Pons (tissue), 1 donor: ENCODE results near the gene SPTBN1.

Experiments
- DNase-seq: peaks from one replicate; pipeline ENCODE4 v3.0.0-alpha.2; 2016; ENCODE audit warnings: low spot score

The SPTBN1 gene

GRCh38 chr2:54455563-54456361 is at the start of gene SPTBN1:
SPTBN1 (plus strand) TSS chr2:54456327; CDS start chr2:54526419, 70,092 bp downstream.
- DNase-seq = peak; percentile 84

GRCh38 chr2:54407693-54408092 is 48.4 kb upstream of the SPTBN1 start:
- DNase-seq = no peak

GRCh38 chr2:54408288-54408687 is 47.8 kb upstream of the SPTBN1 start:
- no peak for DNase-seq

GRCh38 chr2:54409752-54410151 is 46.4 kb upstream of the SPTBN1 start:
- peak; percentile 91 for DNase-seq

GRCh38 chr2:54411801-54412354 is 44.2 kb upstream of the SPTBN1 start:
- no peak for DNase-seq

GRCh38 chr2:54416166-54416813 is 39.8 kb upstream of the SPTBN1 start:
- DNase-seq = no peak

GRCh38 chr2:54416938-54417337 is 39.2 kb upstream of the SPTBN1 start:
- no peak for DNase-seq

- no peak for DNase-seq
Measured at GRCh38 chr2:54417577-54417976, 38.5 kb upstream of the SPTBN1 start.

- no peak for DNase-seq
Measured at GRCh38 chr2:54419388-54419787, 36.7 kb upstream of the SPTBN1 start.

GRCh38 chr2:54419855-54420523 is 36.1 kb upstream of the SPTBN1 start:
- no peak for DNase-seq

- DNase-seq = no peak
Measured at GRCh38 chr2:54420524-54421172, 35.5 kb upstream of the SPTBN1 start.

GRCh38 chr2:54422072-54422581 is 34.0 kb upstream of the SPTBN1 start:
- DNase-seq = no peak

- no peak for DNase-seq
Measured at GRCh38 chr2:54423213-54423612, 32.9 kb upstream of the SPTBN1 start.

- no peak for DNase-seq
Measured at GRCh38 chr2:54424555-54425163, 31.5 kb upstream of the SPTBN1 start.

- DNase-seq = no peak
Measured at GRCh38 chr2:54428108-54428831, 27.9 kb upstream of the SPTBN1 start.

GRCh38 chr2:54429054-54429453 is 27.1 kb upstream of the SPTBN1 start:
- no peak for DNase-seq

GRCh38 chr2:54429811-54430551 is 26.1 kb upstream of the SPTBN1 start:
- no peak for DNase-seq

GRCh38 chr2:54430649-54431048 is 25.5 kb upstream of the SPTBN1 start:
- no peak for DNase-seq

- DNase-seq = peak; percentile 50
Measured at GRCh38 chr2:54432251-54433015, 23.7 kb upstream of the SPTBN1 start.
